IMR-90 (cell line): ENCODE data around the gene BFSP1. TPM values are rescaled to one million over a fixed set of nuclear protein-coding genes. Genes with fewer than 3 reads are reported as not detected.

Source experiments
- ATAC-seq: fragments of 200-7000 bp; cut with Tn5 transposase; 2 replicates; pipeline ENCODE4 v1.9.1; 2020; ENCODE audit warnings: low read depth, mild to moderate bottlenecking, moderate library complexity
- BruUV-seq: library from RNA; stranded (reverse); fragments of 400-500 nt; replicated peaks from 2 replicates; lab custom pipeline; 2021; lab: Mats Ljungman, UMichigan
- CTCF ChIA-PET: fragments of 300-600 bp; formaldehyde crosslinking; extraction: SDS; loops from one replicate; lab custom pipeline; 2021; ENCODE audit warnings: antibody characterized with exemption; lab: Yijun Ruan, JAX
- POLR2A ChIA-PET: fragments of 300-600 bp; sonication (Branson Sonifier 250); formaldehyde crosslinking; loops from one replicate; lab custom pipeline; 2022; ENCODE audit warnings: antibody characterized with exemption; ENCODE audit not compliant: unreplicated experiment; lab: Charles Lee
- DNase-seq: peaks from one replicate; pipeline ENCODE4 v3.0.0; 2013
- H2AFZ ChIP-seq: replicated peaks from 2 replicates; pipeline ENCODE3; 2013; ENCODE audit warnings: low read length, mild to moderate bottlenecking; ENCODE audit not compliant: poor library complexity
- H2AK5ac ChIP-seq: 2 replicates; pipeline ENCODE4 v1.6.1; 2013; ENCODE audit warnings: low read depth, low read length, inconsistent platforms
- H2AK9ac ChIP-seq: replicated peaks from 2 replicates; pipeline ENCODE3; 2013; ENCODE audit warnings: mild to moderate bottlenecking, low read depth, low read length, moderate library complexity; ENCODE audit not compliant: poor library complexity
- H2BK120ac ChIP-seq: 2 replicates; pipeline ENCODE4 v1.6.1; 2013; ENCODE audit warnings: low read depth, low read length, inconsistent platforms
- H2BK15ac ChIP-seq: 3 replicates; pipeline ENCODE4 v1.6.1; 2013; ENCODE audit warnings: low read depth, low read length, inconsistent platforms
- H2BK20ac ChIP-seq: 2 replicates; pipeline ENCODE4 v1.6.1; 2013; ENCODE audit warnings: low read depth, mild to moderate bottlenecking, inconsistent platforms, low read length, moderate library complexity
- H2BK5ac ChIP-seq: 2 replicates; pipeline ENCODE4 v1.6.1; 2013; ENCODE audit warnings: mild to moderate bottlenecking, low read depth, low read length, inconsistent platforms; ENCODE audit not compliant: poor library complexity, severe bottlenecking
- H3K14ac ChIP-seq: replicated peaks from 2 replicates; pipeline ENCODE4 v1.6.1; 2013; ENCODE audit warnings: low read depth, low read length, inconsistent platforms
- H3K18ac ChIP-seq: 2 replicates; pipeline ENCODE4 v1.6.1; 2013; ENCODE audit warnings: low read depth, low read length, control low read depth
- H3K23ac ChIP-seq: 2 replicates; pipeline ENCODE4 v1.6.1; 2013; ENCODE audit warnings: low read depth, low read length, inconsistent platforms
- H3K27ac ChIP-seq: 2 replicates; pipeline ENCODE4 v1.5.1; 2013; ENCODE audit warnings: mild to moderate bottlenecking, control low read depth, low read length; ENCODE audit not compliant: insufficient read depth
- H3K27me3 ChIP-seq: 2 replicates; pipeline ENCODE4 v1.6.1; 2013; ENCODE audit warnings: low read length; ENCODE audit not compliant: control insufficient read depth, insufficient read depth
- H3K36me3 ChIP-seq: 2 replicates; pipeline ENCODE4 v1.6.1; 2013; ENCODE audit warnings: low read length, mixed read lengths; ENCODE audit not compliant: control insufficient read depth, insufficient read depth
- H3K4ac ChIP-seq: 2 replicates; pipeline ENCODE4 v1.6.1; 2013; ENCODE audit warnings: low read depth, low read length, inconsistent platforms
- H3K4me1 ChIP-seq: 2 replicates; pipeline ENCODE4 v1.6.1; 2013; ENCODE audit warnings: low read length, mixed read lengths; ENCODE audit not compliant: control insufficient read depth, insufficient read depth
- H3K4me2 ChIP-seq: 2 replicates; pipeline ENCODE4 v1.6.1; 2013; ENCODE audit warnings: low read depth, mild to moderate bottlenecking, control low read depth, low read length, moderate library complexity
- H3K4me3 ChIP-seq: 2 replicates; pipeline ENCODE4 v1.5.1; 2013; ENCODE audit warnings: low read depth, mild to moderate bottlenecking, control low read depth, low read length, moderate library complexity; ENCODE audit not compliant: insufficient read depth
- H3K56ac ChIP-seq: 2 replicates; pipeline ENCODE4 v1.6.1; 2013; ENCODE audit warnings: low read length, inconsistent platforms; ENCODE audit not compliant: insufficient read depth; ENCODE audit errors: extremely low read depth
- H3K79me1 ChIP-seq, 2 experiments: 2 replicates each; pipeline ENCODE4 v1.6.1; 2013; ENCODE audit warnings: low read length in 2 of 2, inconsistent platforms in 1 of 2, low read depth in 1 of 2
- H3K9ac ChIP-seq: 2 replicates; pipeline ENCODE4 v1.6.1; 2013; ENCODE audit warnings: low read depth, low read length, control low read depth
- H3K9me1 ChIP-seq: 2 replicates; pipeline ENCODE4 v1.6.1; 2013; ENCODE audit warnings: low read length, inconsistent platforms; ENCODE audit not compliant: insufficient read depth
- H3K9me3 ChIP-seq: 2 replicates; pipeline ENCODE4 v1.6.1; 2013; ENCODE audit warnings: low read length; ENCODE audit not compliant: control insufficient read depth, insufficient read depth
- H4K20me1 ChIP-seq: 2 replicates; pipeline ENCODE4 v1.6.1; 2013; ENCODE audit warnings: low read length, inconsistent platforms; ENCODE audit not compliant: insufficient read depth
- H4K5ac ChIP-seq: 2 replicates; pipeline ENCODE4 v1.6.1; 2013; ENCODE audit warnings: mild to moderate bottlenecking, low read depth, low read length, control low read depth
- H4K8ac ChIP-seq, 2 experiments: 2 replicates each; pipeline ENCODE4 v1.6.1; 2013; ENCODE audit warnings: low read depth in 2 of 2, low read length in 2 of 2, control low read depth in 1 of 2, inconsistent platforms in 1 of 2
- H4K91ac ChIP-seq: 2 replicates; pipeline ENCODE4 v1.6.1; 2013; ENCODE audit warnings: low read depth, low read length, inconsistent platforms; ENCODE audit not compliant: insufficient read depth
- BHLHE40 ChIP-seq: fragments of 150-350 bp; IDR thresholded peaks from 2 replicates; pipeline ENCODE4 v1.6.1; 2016; ENCODE audit warnings: mild to moderate bottlenecking, low read depth, low read length
- CEBPB ChIP-seq: IDR thresholded peaks from 2 replicates; pipeline ENCODE4 v1.6.1; 2012; ENCODE audit warnings: low read depth, low read length, improper control_type of control experiment
- CTCF ChIP-seq: conservative IDR thresholded peaks from 2 replicates; pipeline ENCODE4 v1.5.1; 2012; ENCODE audit warnings: mild to moderate bottlenecking, low read depth, low read length, improper control_type of control experiment
- MAFK ChIP-seq: IDR thresholded peaks from 2 replicates; pipeline ENCODE4 v1.6.1; 2012; ENCODE audit warnings: low read depth, low read length, improper control_type of control experiment
- MAZ ChIP-seq: IDR thresholded peaks from 2 replicates; pipeline ENCODE4 v1.6.1; 2012; ENCODE audit warnings: low read depth, mild to moderate bottlenecking, low read length, improper control_type of control experiment, moderate library complexity, borderline replicate concordance
- MXI1 ChIP-seq: IDR thresholded peaks from 2 replicates; pipeline ENCODE4 v1.6.1; 2012; ENCODE audit warnings: low read depth, mild to moderate bottlenecking, low read length, moderate library complexity, borderline replicate concordance
- USF2 ChIP-seq: fragments of 150-350 bp; IDR thresholded peaks from 2 replicates; pipeline ENCODE4 v1.6.1; 2017; ENCODE audit warnings: mild to moderate bottlenecking, antibody characterized with exemption, low read length, low read depth
- WGBS, 2 experiments: methylation state at CpG; one replicate each; pipeline versions ENCODE4 v1.1.5 to v1.1.7; 2013; ENCODE audit warnings: missing lambda C conversion rate in 2 of 2; ENCODE audit not compliant: insufficient read length in 1 of 2; ENCODE audit errors: extremely low coverage in 2 of 2; 5-methylcytosine and 5-hydroxymethylcytosine counted together
- dilution Hi-C: fragments of 300-500 bp; cut with HindIII; formaldehyde crosslinking; loops from one replicate; pipeline ENCODE4 v1.14.3; 2018; ENCODE audit warnings: low sequenced_read_pairs; ENCODE audit not compliant: unreplicated experiment
- in situ Hi-C: fragments of 300-500 bp; cut with MboI; formaldehyde crosslinking; loops from 3 replicates; pipeline ENCODE4 v1.14.3; 2019; ENCODE audit warnings: low sequenced_read_pairs, inconsistent platforms, mixed read lengths
- intact Hi-C: fragments of 100-400 bp; cut with micrococcal nuclease; formaldehyde crosslinking; loops from 2 replicates; pipeline ENCODE4 v1.10.0; 2022
- polyA plus RNA-seq, 3 experiments: library from polyadenylated mRNA; depleted of rRNA; stranded (reverse); fragments of >200 nt; gene quantifications; 2 replicates each; pipeline ENCODE4 v1.2.3, GENCODE V29; 2012; ENCODE audit warnings: low replicate concordance in 1 of 3
- total RNA-seq: library from RNA; depleted of rRNA; stranded (reverse); fragments of >200 nt; gene quantifications from 2 replicates; pipeline ENCODE4 v1.2.3, GENCODE V29; 2012

The BFSP1 gene
- total and polyA plus RNA-seq, 2 of the 4 experiments (the other 2 are of a cell fraction), result 1.1 to 2.0 TPM

GRCh38 chr20:17533396-17533795, 2.2 kb upstream of the BFSP1 start:
- TF ChIP-seq BHLHE40 (no peak), MXI1 (no peak), CEBPB (peak; percentile 75; the same call in 1 of the 2 replicates), USF2 (peak; percentile 91), MAZ (no peak), MAFK (no peak), CTCF (no peak)
- peak; percentile 18; the same call in 1 of the 2 replicates for ATAC-seq
- no CpG with 5 or more reads among the region's 1 CpG for WGBS, 2 experiments

More at GRCh38 chr20:17533396-17533795, 2.2 kb upstream of the BFSP1 start:
- Histone ChIP-seq H4K20me1 (no peaks in the 10 kb centered on the region), H3K23ac (no peak overlapping the region; the same call in 1 of the 2 replicates), H3K27ac (no peak overlapping the region; the same call in 1 of the 2 replicates), H2BK15ac (no peak overlapping the region), H2AK9ac (peak overlapping the region; percentile 19), H3K18ac (no peak overlapping the region), H3K27me3 (no peaks in the 10 kb centered on the region), H4K8ac (peak overlapping the region in 1 of 2 experiments; percentile 88; a peak in 3 of 4 replicates), H3K4me1 (peaks cover 3% of the 10 kb centered on the region; the same call in 1 of the 2 replicates), H3K4me3 (no peak overlapping the region), H3K14ac (no peak overlapping the region), H3K9ac (no peak overlapping the region), H3K36me3 (no peaks in the 10 kb centered on the region), H3K56ac (no peak overlapping the region), H3K9me3 (no peaks in the 10 kb centered on the region), H2AFZ (peak overlapping the region; percentile 77), H3K9me1 (no peaks in the 10 kb centered on the region; the same call in 1 of the 2 replicates), H4K5ac (no peak overlapping the region; the same call in 1 of the 2 replicates), H2AK5ac (peak overlapping the region; percentile 40; the same call in 1 of the 2 replicates), H4K91ac (no peak overlapping the region), H2BK5ac (no peak overlapping the region), H3K79me1 (peaks cover 0 to 6% of the 10 kb centered on the region in 2 experiments; a peak in 2 of 4 replicates), H3K4me2 (no peak overlapping the region), H2BK20ac (no peak overlapping the region), H2BK120ac (peak overlapping the region; percentile 3; the same call in 1 of the 2 replicates), H3K4ac (no peak overlapping the region)
- CTCF ChIA-PET, result interaction anchor here (1.5 kb wide), 1 partner anchor 37 kb away, joined by 4 read pairs; no protein-coding TSS in a partner anchor
- dilution Hi-C loops, result no loop called here
- POLR2A ChIA-PET, result interaction anchor here (0.7 kb wide), 1 partner anchor 36 kb away, joined by 4 read pairs; the partner anchor contains the start of gene DSTN
- DNase-seq, result peak; percentile 60
- intact Hi-C loops, result loop anchor here (10.0 kb wide), 1 partner anchor 401 kb away; no protein-coding TSS in a partner anchor
- in situ Hi-C loops, result no loop called here
- BruUV-seq, result no TSS peak
